Fibroblast of peridontal ligament (primary cell): ENCODE measurements around the gene PNMA8C.

ENCODE experiments used
- DNase-seq: peaks from one replicate; pipeline ENCODE4 v3.0.0-alpha.2; 2010; ENCODE audit errors: extremely low read depth

The PNMA8C gene

DNA sequence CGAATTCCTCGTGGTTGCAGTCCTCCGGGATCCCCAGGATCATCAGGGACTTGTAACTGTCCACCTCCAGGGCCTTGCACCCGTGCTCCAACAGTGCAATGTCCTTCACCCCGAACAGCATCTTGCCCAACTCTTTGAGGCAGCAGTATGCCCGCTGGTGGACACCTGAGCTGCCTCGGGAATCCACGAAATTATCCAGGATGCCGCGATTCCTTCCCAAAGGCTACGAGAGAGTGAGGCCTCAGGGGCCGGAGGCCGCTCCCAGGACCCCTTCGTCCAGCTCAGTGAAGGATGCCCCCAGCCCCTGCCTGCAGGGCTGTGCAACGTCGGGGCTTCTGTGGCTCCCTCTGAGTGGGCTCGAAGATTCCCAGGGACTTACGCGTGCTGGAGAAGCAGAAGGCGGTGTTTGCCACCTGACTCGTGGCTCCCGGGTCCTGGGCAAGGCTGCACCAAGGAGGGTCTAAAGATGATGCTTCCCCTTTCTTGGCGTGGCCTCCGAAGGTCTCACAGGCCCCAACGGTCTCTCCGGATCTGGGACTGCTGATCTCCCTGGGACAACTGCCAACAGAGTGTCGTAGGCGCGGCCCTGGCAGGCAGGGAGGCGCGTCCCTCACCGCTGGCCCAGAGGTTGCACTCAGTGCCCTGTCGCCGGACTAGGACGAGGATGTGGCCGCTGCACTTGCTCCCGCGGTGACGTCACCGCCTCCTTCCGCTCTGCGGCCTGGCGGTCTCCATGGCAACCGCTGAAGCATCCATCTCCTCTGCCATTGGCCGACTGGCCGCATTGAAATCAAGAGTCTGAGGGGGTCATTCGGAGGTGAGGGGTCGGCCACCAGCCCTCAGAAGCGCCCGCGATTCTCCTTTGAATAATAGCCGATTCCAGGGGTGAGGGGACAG is at the start of gene PNMA8C:
PNMA8C (minus strand) TSS at position 698 of the 897 bp plus-strand sequence; CDS start at position 121, 577 bp downstream.
- peak; percentile 36 for DNase-seq

DNA sequence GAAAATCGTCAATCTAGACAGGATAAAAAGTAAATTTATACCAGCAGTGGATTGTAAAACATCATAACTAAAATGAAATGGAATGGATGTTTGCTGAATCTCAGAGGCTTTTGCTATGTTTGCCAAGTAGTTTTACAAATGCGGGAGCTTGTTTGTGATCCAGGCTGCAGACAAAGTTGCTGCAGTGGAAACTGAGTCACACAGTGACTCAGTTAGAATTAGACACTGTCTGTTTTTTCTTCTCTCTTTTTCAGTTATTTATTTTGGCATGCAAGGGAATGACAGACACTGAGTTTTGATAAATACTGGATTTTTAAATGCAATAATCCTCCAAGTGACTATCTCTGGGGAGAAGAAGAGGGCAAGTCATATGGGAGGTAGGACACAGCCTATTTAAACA is 47.2 kb upstream of the PNMA8C start:
- no peak for DNase-seq

DNA sequence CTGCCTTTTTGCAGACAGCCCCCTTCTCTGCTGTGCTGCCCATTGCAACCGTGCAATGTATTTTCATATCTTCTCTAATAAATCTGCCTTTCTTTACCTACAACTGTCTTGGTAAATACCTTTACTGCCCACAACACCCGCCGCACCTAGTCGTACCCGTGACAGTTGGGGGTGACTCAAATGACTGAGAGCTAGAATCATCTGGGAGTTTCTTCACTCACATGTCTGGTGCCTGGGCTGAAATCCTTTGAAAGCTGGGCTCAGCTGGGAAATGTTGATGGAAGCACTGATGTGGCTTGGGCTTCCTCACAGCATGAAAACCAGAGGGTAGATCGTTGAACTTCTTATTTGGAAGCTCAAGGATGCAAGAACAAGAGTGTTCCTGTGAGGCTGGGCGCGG is 45.5 kb upstream of the PNMA8C start:
- no peak for DNase-seq

DNA sequence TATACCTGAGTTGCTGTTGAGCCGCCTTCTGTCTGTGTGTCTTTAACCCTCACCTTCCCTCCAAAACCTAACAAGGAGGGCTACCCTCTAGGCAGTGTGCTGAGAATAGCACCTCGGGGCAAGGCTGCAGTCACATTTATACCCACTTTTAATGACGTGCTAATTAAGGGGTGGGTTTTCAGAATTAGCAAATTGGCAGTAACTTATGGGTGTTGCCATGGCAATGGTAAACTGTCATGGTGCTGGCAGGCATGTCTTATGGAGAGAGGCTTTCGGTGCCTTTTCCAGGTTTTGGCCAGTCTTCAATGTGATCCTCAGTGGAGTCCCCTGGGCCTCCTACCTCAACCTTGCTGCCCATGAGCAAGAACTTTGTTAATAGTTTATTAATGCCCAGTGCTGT is 43.9 kb upstream of the PNMA8C start:
- no peak for DNase-seq

DNA sequence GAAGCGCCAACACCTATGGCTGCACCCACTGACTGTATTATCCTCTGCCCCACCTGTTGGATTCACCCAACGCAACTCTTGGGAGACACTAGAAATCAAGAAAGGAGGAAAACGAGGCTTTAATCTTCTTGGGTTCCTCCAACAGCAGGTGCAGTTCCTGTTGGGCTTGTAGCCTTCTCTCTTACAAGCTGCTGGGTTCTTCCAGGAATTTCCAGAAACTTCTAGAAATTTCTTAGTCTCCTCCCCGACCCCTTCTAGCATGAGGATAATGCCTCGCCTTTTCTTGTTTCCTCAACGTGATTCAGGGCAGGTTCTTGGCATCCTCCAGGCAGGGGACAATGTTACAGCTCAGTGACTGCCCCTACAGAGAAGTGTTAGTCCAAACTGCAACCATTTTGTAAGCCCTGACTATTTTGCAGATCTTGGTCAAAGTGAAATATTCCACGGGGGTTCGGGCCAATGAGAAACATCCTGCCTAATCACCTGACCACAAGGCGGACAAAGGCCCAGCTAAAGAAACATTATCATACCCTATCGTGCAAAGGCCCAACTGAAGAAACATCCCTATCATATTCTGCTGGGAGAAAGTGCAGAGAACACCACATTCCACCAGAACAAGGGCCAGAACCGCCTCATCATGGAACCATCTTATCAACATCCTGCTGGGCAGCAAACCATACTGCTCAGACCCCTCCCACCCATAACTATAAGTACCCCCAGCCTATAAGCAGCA is 43.2 kb upstream of the PNMA8C start:
- no peak for DNase-seq

DNA sequence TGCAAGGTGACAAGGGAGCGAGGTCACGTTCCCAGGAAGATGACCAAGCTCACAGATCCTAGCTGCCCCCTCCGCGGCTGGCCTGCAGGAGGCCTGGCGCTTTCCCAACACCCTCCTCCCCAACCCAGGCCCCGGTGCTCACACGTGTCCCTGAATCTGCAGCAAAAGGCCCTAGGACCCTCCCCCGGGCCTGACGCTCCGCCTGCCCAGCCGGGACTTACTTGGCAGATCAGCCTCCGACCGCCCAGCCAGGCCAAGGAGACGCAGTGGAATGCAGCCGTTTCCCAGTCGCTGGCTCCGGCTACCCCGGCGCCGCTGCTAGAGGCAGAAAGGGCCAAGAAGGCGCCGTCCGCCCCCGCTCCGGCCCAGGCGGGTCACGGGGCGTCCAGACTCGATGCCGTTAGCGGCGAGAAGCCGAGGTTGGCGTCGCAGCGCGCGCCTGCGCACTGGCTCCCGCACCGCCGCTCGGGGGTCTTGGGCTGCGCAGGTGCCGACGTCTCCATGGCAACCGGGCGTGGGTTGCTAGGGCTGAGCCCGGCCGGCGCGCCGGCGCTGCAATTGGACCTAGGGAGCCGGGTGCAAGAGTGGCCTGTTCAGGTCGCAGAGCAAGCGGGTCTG is 42.5 kb upstream of the PNMA8C start, which contains the start of gene PNMA8A:
PNMA8A (minus strand) TSS at position 448 of the 618 bp plus-strand sequence. CDS start 528 bp downstream, outside the sequence.
- DNase-seq, result peak; percentile 52

DNA sequence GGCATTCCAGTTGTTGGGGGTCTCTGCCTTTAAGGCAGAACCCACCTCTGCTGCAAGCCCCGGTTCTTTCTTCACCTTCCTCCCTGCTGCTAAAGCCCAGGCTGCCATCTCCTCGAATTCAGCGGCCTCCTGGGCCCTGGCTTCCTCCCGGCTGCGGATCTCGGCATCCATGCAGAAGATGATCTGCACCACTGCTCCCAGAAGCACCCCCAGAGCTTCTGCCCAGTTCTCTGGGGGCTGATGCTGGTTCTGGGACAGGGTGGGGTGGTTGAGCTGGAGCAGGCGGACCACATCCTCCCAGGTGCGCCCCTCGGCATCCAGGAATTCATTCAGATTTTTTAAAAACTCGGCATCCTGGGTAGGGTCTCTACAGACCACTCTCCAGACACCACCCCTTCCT is 41.6 kb upstream of the PNMA8C start:
- DNase-seq, result no peak

DNA sequence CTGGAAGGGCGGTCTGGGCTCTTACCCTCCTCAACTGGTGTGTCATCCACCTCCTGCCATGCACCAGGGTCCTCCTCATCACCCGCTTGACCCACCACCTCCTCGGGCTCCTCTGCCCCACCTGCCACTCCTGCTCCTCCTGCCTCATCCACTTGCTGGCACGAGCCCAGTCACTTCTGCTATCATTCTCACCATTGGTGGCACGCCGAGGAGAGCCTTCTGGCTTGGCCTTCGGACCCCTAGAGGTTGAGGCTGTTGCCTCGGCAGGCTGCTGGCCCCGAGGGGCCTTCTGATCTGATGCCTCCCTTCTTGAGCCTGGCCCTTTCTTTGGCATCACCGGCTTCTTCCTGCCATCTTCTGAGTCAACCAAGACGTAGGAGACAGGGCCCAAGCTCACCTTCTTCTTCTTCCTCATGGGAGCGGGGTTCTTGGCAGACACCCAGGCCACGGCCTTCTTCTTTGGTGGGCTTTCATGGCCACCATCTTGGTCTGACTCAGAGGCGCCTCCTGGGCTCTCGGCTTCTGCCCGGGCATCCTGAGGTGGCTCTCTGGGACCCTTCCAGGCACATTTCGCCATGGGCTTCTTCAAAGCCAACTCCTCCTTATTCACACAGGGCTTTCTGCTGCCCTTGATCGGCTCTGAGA is 40.9 kb upstream of the PNMA8C start:
- DNase-seq, result no peak

DNA sequence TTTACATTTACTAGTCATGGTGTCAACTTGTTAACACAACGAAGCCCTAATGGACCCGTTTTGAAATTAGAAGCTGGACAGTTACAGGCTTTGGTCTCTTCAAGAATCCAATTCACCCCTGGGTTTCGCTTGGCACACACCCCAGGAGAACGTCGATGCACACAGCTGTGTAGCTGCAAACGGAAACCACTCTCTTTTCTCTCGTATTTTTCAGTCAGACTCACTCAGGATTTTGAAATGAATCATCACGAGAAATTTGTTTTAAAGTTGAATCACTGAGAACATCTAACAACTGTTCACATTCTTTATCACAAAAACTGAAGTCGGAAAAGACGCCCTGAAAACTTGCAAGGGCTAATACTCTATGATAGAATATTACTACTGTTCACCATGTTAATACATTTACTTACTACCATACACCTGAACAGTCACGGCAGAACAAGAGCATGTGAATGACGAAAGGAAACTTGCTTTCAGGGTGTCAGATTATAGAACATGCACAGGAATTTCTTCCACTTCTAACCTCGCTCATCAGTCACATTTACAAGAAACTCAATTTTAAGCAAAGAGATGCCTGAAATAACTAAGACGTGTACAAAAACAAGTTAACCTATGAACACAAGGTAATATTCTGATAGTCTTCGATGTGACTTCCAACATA is 37.9 kb upstream of the PNMA8C start:
- DNase-seq, result peak; percentile 92

DNA sequence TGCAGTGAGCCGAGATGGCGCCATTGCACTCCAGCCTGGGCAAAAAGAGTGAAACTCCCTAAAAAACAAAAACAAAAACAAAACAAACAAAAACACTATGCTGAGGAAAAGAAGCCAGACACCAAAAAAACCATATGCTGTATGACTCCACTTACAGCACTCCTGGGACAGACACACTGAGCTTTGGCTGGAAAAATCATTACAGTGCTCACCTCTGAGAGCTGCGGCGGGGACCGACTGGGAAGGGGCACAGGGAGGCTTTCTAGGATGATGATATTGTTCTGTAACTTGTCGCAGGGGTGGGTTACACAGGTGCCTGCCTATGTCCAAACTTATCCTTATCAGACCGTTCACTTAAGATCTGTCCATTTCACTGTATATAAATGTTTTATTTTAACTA is 34.8 kb upstream of the PNMA8C start:
- DNase-seq, result no peak

DNA sequence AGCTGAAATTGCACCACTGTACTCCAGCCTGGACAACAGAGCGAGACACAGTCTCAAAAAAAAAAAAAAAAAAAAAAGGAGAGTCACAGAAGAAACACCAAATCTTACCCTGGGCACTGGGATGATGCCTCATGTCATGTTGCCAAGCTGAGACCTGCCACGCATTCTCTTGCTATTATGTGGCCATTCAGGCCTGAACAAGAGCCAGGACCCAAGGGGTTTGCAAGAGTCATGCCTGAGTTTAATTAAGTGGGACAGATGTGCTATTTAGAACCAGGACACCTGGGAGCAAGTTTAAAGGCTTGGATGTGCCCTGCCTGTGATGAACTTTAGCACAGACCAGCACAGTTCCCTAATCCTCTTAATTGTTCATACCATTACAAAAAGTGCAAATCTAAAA is 32.8 kb upstream of the PNMA8C start:
- DNase-seq, result no peak

DNA sequence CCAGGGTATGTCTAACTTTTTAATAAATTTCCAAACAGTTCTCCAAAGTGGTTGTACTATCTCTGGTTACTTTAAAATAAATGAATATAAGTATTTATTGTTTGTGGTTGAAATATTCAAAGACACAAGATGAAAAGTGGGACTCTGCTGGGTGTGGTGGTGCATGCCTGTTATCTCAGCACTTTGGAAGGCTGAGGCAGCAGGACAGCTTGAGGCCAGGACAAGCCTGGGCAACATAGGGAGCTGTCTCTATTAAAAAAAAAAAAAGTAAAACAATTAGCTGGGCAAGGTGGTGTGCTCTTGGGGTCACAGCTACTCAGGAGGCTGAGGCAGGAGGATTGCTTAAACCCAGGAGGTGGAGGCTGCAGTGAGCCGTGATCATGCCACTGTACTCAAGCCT is 32.2 kb upstream of the PNMA8C start:
- DNase-seq, result no peak

DNA sequence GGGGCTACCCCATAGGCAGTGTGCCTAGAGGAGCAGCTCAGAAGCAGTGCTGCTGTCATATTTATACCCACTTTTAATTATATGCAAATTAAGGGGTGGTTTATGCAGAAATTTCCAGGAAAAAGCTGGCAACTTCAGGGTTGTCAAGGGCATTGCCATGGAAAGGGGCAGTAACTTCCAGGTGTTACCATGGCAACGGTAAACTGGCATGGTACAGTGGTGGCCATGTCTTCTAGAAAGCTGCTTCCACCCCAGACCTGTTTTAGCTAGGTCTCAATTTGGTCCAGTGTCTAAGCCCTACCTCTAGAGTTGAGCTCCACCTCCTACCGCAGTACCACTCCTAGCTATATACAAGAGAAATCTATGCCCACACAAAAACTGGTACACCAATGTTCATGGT is 31.3 kb upstream of the PNMA8C start:
- DNase-seq, result no peak

DNA sequence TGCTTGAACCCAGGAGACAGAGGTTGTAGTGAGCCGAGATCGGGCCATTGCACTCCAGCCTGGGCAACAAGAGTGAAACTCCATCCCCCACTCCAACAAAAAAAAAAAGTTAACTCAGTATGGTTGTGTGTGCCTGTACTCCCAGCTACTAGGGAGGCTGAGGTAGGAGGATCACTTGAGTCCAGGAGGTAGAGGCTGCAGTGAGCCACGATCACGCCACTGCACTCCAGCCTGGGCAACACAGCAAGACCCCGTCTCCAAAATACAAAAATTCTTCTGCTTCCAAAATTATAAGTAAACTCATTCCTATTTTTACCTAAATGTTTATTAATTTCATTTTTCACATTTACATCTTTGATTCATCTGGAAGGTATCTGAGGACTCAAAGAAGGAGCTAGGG is 28.2 kb upstream of the PNMA8C start:
- DNase-seq, result no peak

DNA sequence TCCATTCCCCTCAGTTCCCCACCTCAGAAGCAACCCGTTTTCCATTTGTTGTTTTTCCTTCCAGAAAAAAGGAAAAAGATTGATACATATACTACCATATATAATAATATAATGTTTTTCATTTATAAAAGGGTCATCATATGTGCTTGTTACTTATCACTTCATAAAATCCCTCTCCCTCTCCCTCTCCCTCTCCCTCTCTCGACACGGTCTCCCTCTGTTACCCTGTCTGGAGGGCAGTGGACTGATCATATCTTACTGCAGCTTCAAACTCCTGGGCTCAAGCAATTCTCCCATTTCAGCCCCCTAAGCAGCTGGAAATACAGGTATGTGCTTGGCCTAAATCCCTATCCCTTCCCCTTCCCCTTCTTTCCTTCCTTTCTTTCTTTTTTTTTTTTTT is 25.5 kb upstream of the PNMA8C start:
- DNase-seq, result no peak

DNA sequence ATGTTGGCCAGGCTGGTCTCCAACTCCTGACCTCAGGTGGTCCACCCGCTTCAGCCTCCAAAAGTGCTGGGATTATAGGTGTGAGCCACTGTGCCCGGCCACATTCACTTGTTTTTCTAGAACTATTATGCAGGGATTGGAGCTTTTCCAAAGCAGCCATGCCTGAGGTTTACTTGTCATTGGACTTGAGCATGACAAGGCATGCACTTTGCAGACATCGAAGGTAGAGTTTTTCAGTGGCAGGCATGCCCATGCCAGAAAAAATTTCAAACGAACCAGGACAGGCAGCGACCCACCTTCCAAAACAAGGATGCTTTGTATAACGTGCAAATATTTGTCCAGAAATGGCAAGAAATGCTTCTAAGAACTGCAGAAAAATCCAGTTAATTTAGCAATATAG is 24.9 kb upstream of the PNMA8C start:
- no peak for DNase-seq

DNA sequence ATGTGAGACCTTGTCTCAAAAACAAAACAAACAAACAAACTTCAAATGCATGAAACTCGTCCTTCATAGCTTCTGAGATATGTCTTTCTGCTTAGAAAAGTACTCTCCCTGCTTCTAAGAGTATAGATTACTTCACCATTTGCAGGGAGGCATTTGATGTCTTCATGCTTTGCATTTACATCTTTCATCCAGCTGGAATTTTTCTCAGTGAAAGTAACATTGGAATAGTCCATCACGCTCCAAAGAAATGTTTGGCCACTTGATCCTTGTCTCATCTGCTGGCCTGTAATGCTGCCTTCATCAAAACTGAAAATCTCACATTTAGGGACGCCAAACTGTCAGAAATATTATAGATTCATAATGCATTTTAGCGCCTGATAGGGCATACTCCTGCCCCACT is 23.4 kb upstream of the PNMA8C start:
- DNase-seq, result no peak

DNA sequence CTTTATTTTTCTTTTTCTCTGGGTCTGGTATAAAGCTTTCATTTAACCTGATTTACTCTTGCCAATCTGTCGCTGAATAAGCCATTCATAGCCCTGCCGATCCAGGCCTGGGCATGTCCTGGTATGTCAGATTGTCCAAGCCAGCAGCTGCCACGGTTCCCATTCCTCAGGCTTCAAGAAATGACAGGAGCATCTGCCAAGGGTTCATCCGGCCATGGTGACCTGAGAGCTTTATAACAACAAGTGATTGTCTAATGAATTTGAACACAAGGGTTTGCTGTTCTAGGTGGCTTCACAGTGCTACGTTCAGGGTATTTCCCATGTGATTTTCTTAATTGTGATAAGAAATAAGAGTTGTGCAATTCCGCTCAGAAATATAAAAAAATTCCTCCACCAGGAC is 22.6 kb upstream of the PNMA8C start:
- DNase-seq, result no peak

DNA sequence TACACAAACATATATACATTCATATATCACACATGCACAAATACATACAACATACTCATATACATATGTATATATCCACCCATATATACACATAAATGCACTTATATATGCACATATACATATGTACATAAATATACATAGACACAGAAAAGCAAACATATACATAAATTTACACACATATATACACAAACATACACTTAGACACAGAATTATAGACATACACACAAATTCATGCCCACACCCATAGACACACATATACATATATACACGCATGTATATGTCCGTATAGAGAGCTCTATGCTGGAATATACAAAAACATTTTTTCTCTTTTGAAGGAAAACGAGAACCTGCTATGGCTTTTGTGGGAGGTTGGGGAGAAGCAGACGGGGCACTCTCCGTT is 22.0 kb upstream of the PNMA8C start:
- no peak for DNase-seq

DNA sequence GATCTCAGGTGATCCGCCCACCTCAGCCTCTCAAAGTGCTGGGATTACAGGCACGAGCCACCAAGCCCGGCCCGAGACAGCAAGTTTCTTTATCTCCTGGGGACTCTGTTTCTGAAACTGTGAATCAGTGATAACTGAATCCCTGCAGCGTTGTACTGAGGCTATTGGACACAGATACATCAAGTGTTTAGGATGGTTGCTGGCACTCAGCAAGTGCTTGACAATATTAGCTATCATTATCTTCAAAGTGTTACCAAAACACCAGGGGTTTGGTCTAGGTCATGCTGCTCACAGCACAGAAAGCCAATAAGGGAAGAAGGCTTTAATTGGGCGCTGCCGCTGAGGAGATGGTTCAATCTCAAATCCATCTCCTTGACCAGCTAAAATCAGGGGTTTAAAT is 20.5 kb upstream of the PNMA8C start:
- no peak for DNase-seq

DNA sequence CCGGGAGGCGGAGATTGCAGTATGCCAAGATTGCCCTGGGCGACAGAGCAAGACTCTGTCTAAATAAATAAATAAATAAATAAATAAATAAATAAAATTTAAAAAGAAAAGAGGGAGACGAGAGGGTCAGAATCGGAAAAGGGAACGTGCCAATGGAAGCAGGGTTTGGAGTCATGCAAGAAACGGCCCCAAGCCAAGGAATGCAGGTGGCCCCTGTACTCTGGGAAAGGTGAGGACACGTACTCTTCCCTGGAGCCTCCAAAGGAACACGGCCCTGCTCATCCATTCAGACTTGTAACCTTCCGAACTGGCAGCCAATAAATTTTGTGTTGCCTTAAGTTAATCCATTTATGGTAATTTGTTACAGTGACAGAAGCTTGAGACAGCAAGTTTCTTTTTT is 19.9 kb upstream of the PNMA8C start:
- DNase-seq, result no peak

DNA sequence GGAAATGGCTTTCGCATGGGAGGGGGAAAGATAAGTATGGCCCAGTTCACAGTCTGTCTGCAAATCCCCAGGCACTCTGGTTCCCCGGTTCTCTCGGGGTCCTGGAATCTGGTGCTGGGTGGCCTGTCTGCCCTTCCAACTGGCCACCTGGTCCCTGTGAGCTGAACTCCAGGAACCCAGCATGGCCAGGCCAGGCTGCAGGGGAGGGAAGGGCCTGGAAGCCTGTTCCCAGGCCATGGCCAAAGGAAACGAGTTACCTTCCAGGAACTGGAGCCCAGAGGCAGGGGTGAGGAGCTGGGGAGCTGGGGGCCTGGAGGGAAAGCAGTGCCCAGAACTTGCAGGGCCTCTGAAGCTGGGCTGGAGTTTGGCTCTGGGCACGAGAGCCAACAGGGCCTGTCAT is 19.1 kb upstream of the PNMA8C start:
- no peak for DNase-seq
